Lower leg skin (tissue), 4 donors: ENCODE data around the gene CMBL. TPM values are rescaled to one million over a fixed set of nuclear protein-coding genes. Genes with fewer than 3 reads are reported as not detected.

Source experiments
- DNase-seq, 2 donors: peaks; one replicate each; pipeline ENCODE4 v3.0.0-alpha.2; 2019; ENCODE audit warnings: low spot score in 2 of 2
- H3K4me3 ChIP-seq: fragments of 200-600 bp; sonication (generic); 2 replicates; pipeline ENCODE4 v1.5.1; 2017; ENCODE audit warnings: mild to moderate bottlenecking, low read depth; ENCODE audit not compliant: poor library complexity, severe bottlenecking
- POLR2A ChIP-seq, 2 donors: fragments of 450-650 bp; IDR thresholded peaks; one replicate each; pipeline ENCODE4 v1.6.1; 2016 to 2017; ENCODE audit warnings: antibody characterized with exemption in 2 of 2, mild to moderate bottlenecking in 1 of 2, moderate library complexity in 1 of 2
- WGBS, 2 donors: methylation state at CpG; one replicate each; pipeline ENCODE4 v1.1.5; 2018; 5-methylcytosine and 5-hydroxymethylcytosine counted together
- intact Hi-C: fragments of 100-400 bp; cut with DNase I; formaldehyde crosslinking; loops from one replicate; pipeline ENCODE4 v1.15.0; 2023; ENCODE audit warnings: low total_unique reads
- total RNA-seq, 4 donors: library from RNA; depleted of rRNA; stranded (reverse); fragments of >200 nt; gene quantifications; one replicate each; pipeline ENCODE4 v1.1.0, GENCODE V29; 2016
- TF ChIP-seq, protein P1 (sequence below), 3 donors: fragments of 450-650 bp; IDR thresholded peaks; one replicate each; pipeline ENCODE4 v1.5.1; 2016; ENCODE audit warnings: antibody characterized with exemption in 3 of 3, mild to moderate bottlenecking in 3 of 3, moderate library complexity in 2 of 3

CMBL gene
- total RNA-seq, 4 donors from 2014 or later: 1.8 to 3.2 (median 2.4) TPM

DNA sequence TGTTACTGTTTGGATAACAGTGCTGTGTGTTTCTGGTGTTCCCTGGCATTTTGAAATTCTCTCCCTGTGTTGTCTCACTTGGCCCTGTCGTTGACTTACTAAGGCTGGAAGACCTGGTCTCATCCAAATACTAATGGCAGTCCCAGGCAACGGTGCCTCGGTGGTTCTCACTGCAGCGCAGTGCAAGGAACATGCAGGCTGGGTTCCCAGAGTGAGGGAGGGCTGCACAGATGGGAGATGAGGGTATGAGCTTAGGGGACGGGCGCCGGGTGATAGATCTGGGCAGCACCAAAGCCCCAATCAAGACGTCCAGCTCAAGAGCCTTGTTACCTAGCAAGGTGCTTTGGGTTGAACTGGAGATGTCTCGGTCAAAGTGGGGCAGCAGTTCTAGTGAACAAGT lies 46.6 kb downstream of the CMBL start:
- no peak overlapping the region for H3K4me3 ChIP-seq
- DNase-seq: no peak
- intact Hi-C loops: no loop called here
- 83 to 85% methylated on average over 9 of the region's 9 CpGs for WGBS, 2 donors
- TF ChIP-seq, protein P1, sequence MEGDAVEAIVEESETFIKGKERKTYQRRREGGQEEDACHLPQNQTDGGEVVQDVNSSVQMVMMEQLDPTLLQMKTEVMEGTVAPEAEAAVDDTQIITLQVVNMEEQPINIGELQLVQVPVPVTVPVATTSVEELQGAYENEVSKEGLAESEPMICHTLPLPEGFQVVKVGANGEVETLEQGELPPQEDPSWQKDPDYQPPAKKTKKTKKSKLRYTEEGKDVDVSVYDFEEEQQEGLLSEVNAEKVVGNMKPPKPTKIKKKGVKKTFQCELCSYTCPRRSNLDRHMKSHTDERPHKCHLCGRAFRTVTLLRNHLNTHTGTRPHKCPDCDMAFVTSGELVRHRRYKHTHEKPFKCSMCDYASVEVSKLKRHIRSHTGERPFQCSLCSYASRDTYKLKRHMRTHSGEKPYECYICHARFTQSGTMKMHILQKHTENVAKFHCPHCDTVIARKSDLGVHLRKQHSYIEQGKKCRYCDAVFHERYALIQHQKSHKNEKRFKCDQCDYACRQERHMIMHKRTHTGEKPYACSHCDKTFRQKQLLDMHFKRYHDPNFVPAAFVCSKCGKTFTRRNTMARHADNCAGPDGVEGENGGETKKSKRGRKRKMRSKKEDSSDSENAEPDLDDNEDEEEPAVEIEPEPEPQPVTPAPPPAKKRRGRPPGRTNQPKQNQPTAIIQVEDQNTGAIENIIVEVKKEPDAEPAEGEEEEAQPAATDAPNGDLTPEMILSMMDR (IDR thresholded peaks at IDR 0.05): no peak
- TF ChIP-seq POLR2A (IDR thresholded peaks at IDR 0.05): no peak

DNA sequence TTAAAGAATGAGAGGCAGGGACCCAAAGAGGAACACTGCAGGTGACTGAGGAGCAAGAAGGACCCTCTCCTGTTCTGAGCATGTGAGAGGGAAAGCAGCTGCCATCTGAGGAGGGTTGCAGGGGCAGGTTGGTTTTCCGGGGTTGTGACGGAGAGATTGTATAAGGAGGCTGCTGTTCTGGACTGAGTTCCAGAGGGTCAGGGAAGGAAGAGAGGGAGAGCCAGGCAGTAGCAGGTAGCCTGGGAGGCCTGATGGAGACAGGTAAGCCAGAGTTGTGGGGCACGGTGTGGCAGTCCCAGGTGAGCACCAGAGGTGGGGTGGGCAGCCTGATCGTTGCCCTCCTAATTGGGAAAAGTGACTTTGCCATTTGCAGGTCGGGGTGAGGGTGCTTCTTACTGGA lies 47.8 kb downstream of the CMBL start:
- 85 to 98% methylated on average over 5 of the region's 5 CpGs for WGBS, 2 donors
- DNase-seq: no peak
- no peak overlapping the region for H3K4me3 ChIP-seq
- no peak for TF ChIP-seq POLR2A (IDR thresholded peaks at IDR 0.05)
- TF ChIP-seq, protein P1 (IDR thresholded peaks at IDR 0.05): no peak
- intact Hi-C loops: no loop called here

DNA sequence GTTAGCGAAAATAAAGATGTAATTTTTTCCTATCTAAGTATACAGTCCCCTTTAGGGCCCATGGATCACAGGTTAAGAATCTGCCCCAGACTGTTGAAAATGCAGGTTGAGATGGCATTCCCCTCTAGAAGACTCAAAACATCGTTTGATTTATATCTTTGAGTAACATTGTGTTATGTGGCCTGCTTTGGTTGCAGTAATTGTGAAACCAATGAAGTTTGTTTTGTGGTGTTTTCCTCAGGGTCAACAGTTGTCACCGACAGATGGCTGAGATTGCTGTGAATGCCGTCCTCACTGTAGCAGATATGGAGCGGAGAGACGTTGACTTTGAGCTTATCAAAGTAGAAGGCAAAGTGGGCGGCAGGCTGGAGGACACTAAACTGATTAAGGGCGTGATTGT lies 49.8 kb downstream of the CMBL start:
- intact Hi-C loops: no loop called here
- H3K4me3 ChIP-seq: no peak overlapping the region
- 80 to 83% methylated on average over 8 of the region's 8 CpGs for WGBS, 2 donors
- no peak for DNase-seq
- TF ChIP-seq POLR2A (IDR thresholded peaks at IDR 0.05): no peak

DNA sequence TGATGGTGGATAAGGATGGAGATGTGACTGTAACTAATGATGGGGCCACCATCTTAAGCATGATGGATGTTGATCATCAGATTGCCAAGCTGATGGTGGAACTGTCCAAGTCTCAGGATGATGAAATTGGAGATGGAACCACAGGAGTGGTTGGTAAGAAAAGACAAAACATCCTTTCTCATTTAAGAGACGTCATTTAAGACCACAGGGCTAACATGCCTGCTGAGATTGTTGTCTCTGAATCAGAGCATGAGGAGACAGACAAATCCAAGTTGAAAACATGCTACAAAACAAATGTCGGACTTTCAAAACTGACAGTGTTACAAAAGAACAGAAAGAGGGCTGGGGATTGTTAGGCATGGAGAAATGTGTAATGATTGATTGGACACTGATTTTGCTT lies 53.0 kb downstream of the CMBL start:
- no peak overlapping the region for H3K4me3 ChIP-seq
- no peak for TF ChIP-seq POLR2A (IDR thresholded peaks at IDR 0.05)
- TF ChIP-seq, protein P1 (IDR thresholded peaks at IDR 0.05): no peak
- 25 to 54% methylated on average over 2 of the region's 2 CpGs for WGBS, 2 donors
- DNase-seq: no peak
- intact Hi-C loops: no loop called here

DNA sequence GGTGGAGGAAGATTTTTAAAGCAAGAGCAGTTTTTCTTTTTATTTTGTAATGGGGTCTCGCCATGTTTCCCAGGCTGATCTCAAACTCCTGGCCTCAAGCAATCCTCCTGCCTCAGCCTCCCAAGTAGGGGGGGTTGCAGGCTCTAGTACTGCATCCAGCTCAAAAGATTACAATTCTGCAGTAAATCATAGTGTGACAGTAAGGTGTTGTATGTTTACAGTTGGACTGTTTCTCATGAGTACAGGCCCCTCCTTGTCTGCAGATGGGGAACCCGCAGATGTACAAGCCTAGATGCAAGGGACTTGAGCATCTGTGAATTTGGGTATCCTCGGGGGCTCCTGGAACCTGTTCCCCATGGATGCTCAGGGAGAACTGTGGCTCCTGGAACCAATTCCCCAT lies 54.3 kb downstream of the CMBL start:
- 89 to 100% methylated on average over 3 of the region's 3 CpGs for WGBS, 2 donors
- DNase-seq: no peak
- intact Hi-C loops: no loop called here
- TF ChIP-seq, protein P1 (IDR thresholded peaks at IDR 0.05): no peak
- TF ChIP-seq POLR2A (IDR thresholded peaks at IDR 0.05): no peak
- H3K4me3 ChIP-seq: no peak overlapping the region

DNA sequence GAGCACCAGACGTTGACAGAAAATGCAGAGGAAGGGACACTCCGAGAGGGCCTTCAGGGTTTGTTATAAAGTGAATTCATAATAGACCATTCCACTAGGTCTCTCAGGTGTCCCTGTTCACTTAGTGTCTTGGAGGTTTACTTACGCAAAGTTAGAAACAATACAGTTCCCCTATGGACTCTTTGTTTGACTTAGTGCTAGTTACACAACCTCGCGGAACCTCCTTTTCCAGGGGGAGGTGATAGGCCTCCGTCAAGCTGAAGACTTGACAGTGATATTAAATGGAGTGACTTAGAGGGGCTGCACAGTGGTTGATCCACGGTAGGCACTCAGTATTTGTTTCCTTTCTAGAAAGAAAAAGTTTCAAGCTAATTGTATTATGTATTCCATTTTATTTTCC lies 56.3 kb downstream of the CMBL start:
- 42 to 45% methylated on average over 7 of the region's 7 CpGs for whole genome bisulfite sequencing, 2 donors
- no peak for TF ChIP-seq POLR2A (IDR thresholded peaks at IDR 0.05)
- TF ChIP-seq, protein P1 (IDR thresholded peaks at IDR 0.05): no peak
- intact Hi-C loops: no loop called here
- H3K4me3 ChIP-seq: no peak overlapping the region
- no peak for DNase-seq
